ENCODE data around the gene ADAM8. TPM values are rescaled to one million over a fixed set of nuclear protein-coding genes. Genes with fewer than 3 reads are reported as not detected.
A peak's percentile ranks its signal among the peaks of the same experiment; 100 is the strongest.

ADAM8 gene
- total RNA-seq, 5 donors from 2014 or later (not counting 1 experiment from before 2014, with no cell fraction given), result 80.5 to 142 (median 107) TPM

DNA sequence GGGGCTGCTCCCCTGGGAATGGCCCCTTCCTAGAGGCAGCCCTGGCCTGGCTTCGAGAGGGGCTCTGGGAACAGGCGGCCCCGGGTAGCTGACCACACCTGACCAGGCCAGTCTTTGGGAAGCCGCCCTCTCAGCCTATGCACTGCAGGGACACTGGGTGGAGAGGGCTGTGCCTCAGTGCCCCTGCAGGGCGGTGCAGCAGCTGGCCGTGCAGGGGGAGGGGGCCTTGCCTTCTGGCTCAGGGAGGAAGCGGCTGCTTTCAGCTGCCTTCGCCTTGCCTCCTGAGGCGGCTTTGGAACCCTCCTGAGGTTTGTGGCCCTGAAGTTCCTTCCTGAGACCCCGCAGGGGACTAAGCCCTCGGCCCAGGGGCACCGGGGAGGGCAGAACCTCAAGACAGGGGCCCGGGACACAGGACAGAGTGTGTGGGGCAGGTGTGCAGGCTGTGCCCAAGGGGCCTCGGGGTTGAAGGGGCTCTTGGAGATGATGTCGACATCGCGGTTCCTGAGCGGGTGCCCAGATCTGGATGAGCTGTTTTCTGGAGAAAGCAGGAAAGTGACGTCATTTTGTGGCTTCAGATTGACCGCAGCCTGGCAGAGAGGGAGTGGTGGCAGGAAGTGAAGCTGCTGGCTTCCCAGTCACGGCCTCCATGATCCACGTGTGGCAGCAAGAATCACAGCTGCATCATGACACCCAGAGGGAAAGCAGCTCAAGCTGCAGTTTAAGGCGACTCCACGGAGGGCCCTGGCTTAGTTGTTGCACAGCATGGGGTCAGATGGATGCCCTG is 17.7 kb downstream of the ADAM8 start:
- H3K27ac Mint-ChIP-seq, result peak overlapping the region; percentile 95 to 98
- H3K4me3 Mint-ChIP-seq, result peak overlapping the region; percentile 55 to 77 (median 72)
- Histone ChIP-seq H3K4me3 (ENCODE audit: control insufficient read depth in 1 of 2, extremely low read depth in 1 of 2, low read length in 1 of 2) (peak overlapping the region; percentile 13 to 36), H3K27ac (ENCODE audit: low read length) (peak overlapping the region; percentile 75), H3K36me3 (ENCODE audit: control insufficient read depth in 2 of 2, extremely low read depth in 1 of 2, insufficient read depth in 1 of 2, low read length in 1 of 2) (peaks cover 0 to 6% of the 10 kb centered on the region in 2 donors), H3K27me3 (replicated peaks in 1 of 2; ENCODE audit: control insufficient read depth in 2 of 2, extremely low read depth in 1 of 2, insufficient read depth in 2 of 2, low read length in 1 of 2) (no peaks in the 10 kb centered on the region), H3K4me1 (ENCODE audit: control insufficient read depth in 1 of 2, extremely low read depth in 1 of 2, insufficient read depth in 2 of 2, low read length in 2 of 2) (peaks cover 39 to 69% of the 10 kb centered on the region in 2 experiments), H3K9me3 (no peaks in the 10 kb centered on the region)
- no peaks in the 10 kb centered on the region for H3K27me3 Mint-ChIP-seq
- no peaks in the 10 kb centered on the region for H3K36me3 Mint-ChIP-seq
- WGBS (ENCODE audit: insufficient coverage), result 22% methylated on average over 15 of the region's 24 CpGs
- peak; percentile 40 to 87 (median 61) for DNase-seq
- peaks cover 53 to 66% (median 60%) of the 10 kb centered on the region in 3 donors for H3K4me1 Mint-ChIP-seq
- CTCF ChIA-PET, result interaction anchor here in 1 of 2 donors (0.5 to 1.3 kb wide), 2 partner anchors 16 to 132 kb away, joined by 4 read pairs; no protein-coding TSS in a partner anchor
- peak; percentile 44 to 63 (median 54) for ATAC-seq (replicated peaks in 1 of 4)
- POLR2A ChIA-PET, result no interaction called here
- no peaks in the 10 kb centered on the region for H3K9me3 Mint-ChIP-seq

DNA sequence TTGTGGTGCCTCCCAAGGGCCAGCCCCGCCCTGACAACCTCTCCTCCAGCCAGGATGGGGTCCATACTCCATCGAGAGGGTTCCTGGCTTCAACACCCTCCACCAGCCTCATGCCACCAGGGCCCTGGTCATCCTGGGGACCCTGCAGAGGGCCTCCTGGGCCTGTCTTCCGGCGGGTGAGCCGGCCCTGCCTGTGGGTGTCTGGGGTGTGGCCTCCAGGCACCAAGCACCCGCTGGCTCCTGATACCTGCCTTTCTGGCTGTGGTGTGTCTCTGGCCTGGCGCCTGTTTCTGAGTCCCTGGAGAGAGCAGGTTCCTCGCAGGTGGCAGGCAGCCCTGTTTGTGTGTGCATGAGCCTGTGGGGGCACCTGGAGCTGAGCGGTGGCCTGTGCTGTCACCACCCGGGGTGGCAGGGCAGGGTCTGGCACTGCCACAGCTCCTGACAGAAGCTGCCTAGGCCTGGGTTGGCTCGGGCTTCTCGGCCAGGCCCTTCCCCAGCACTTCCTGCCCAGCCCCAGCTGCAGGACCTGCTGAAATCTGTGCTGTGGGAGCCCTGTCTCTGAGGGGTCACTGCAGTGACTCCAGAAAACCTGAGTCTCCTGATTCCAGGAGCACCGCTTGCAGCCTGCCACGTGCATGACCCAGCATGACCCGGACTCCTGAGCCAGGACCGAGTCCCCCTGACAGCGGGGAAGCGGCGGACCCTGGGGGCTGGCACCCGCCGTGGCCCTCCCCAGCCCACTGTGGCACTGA is 18.4 kb downstream of the ADAM8 start:
- Histone ChIP-seq H3K4me3 (ENCODE audit: control insufficient read depth in 1 of 2, extremely low read depth in 1 of 2, low read length in 1 of 2) (peak overlapping the region in 1 of 2 donors; percentile 17), H3K36me3 (ENCODE audit: control insufficient read depth in 2 of 2, extremely low read depth in 1 of 2, insufficient read depth in 1 of 2, low read length in 1 of 2) (peaks cover 0 to 6% of the 10 kb centered on the region in 2 donors), H3K9me3 (no peaks in the 10 kb centered on the region), H3K4me1 (ENCODE audit: control insufficient read depth in 1 of 2, extremely low read depth in 1 of 2, insufficient read depth in 2 of 2, low read length in 2 of 2) (peaks cover 34 to 61% of the 10 kb centered on the region in 2 experiments), H3K27ac (ENCODE audit: low read length) (peak overlapping the region; percentile 75), H3K27me3 (replicated peaks in 1 of 2; ENCODE audit: control insufficient read depth in 2 of 2, extremely low read depth in 1 of 2, insufficient read depth in 2 of 2, low read length in 1 of 2) (no peaks in the 10 kb centered on the region)
- H3K27ac Mint-ChIP-seq, result peak overlapping the region; percentile 85 to 90
- CTCF ChIA-PET, result interaction anchor here in 1 of 2 donors (1.3 kb wide), 1 partner anchor 17 kb away, joined by 4 read pairs; no protein-coding TSS in a partner anchor
- POLR2A ChIA-PET, result no interaction called here
- H3K27me3 Mint-ChIP-seq, result no peaks in the 10 kb centered on the region
- peaks cover 45 to 58% (median 54%) of the 10 kb centered on the region in 3 donors for H3K4me1 Mint-ChIP-seq
- WGBS (ENCODE audit: insufficient coverage), result 45% methylated on average over 19 of the region's 21 CpGs
- no peaks in the 10 kb centered on the region for H3K36me3 Mint-ChIP-seq
- H3K9me3 Mint-ChIP-seq, result no peaks in the 10 kb centered on the region
- DNase-seq (peak in 7 of 35 experiments; percentile 33 to 51 (median 41)), ATAC-seq (replicated peaks in 1 of 4) (peak; percentile 6 to 24 (median 13))
- peak overlapping the region in 2 of 3 donors; percentile 28 to 77 for H3K4me3 Mint-ChIP-seq

DNA sequence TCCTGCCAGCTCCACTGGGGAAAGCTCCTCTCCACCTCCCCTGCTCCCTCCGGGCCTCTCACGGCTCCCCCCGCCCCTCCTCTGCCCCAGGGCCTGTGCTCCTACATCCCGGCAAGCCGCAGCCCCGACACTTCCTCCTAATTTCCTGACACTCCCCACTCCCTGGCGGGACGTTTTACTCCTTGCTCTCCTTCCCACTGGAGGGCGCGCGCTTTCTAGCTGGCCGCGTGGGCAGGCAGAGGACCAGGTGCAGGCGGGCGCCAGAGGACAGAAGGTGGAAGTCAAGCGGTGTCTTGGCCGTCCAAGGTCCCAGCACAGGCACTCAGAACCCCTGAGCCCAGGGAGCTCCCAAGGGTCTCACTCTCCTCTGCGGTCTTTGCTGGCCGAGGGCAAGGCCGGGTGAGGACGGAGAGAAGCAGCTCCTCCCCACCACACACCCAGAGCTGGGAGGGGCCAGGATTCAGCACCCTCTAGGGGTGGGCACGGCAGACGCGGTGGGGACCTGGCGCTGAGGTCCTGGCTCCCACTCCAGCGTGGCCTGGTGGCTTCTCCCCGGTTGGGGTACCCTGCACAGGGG is 19.1 kb downstream of the ADAM8 start:
- H3K4me1 Mint-ChIP-seq, result peaks cover 40 to 52% (median 48%) of the 10 kb centered on the region in 3 donors

DNA sequence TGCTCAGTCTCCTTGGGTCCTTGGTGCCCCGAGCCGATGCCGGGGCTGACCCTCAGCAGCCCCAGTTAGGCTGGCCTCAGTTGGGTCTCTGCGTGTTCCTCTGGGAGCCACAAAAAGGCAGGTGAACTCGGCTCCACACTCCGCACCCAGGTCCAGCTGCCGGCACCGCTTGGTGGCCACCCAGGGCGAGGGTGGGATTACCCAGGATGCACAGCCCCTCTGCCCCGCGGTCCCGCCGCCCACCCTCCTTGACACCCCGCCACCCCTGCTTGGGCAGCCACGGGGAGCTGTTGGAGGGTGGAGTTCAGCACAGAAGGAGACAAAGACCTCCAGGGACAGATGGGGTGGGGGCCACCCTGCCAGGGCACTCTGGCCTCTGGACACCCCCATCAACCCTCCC is 21.3 kb downstream of the ADAM8 start:
- WGBS (ENCODE audit: insufficient coverage), result 96% methylated on average over 8 of the region's 15 CpGs
- H3K27me3 ChIP-seq (replicated peaks in 1 of 2; ENCODE audit: control insufficient read depth in 2 of 2, extremely low read depth in 1 of 2, insufficient read depth in 2 of 2, low read length in 1 of 2), result peaks cover 0 to 2% of the 10 kb centered on the region in 2 experiments
- Mint-ChIP-seq H3K4me1 (peaks cover 28 to 37% (median 33%) of the 10 kb centered on the region in 3 donors), H3K9me3 (no peaks in the 10 kb centered on the region), H3K27me3 (peaks cover 0 to 1% of the 10 kb centered on the region in 2 donors), H3K4me3 (no peak overlapping the region), H3K36me3 (no peaks in the 10 kb centered on the region), H3K27ac (no peak overlapping the region)
- ChIA-PET POLR2A (no interaction called here), CTCF (no interaction called here)
- DNase-seq (no peak), ATAC-seq (replicated peaks in 1 of 4) (no peak)
- peaks cover 23 to 36% of the 10 kb centered on the region in 2 experiments for H3K4me1 ChIP-seq (ENCODE audit: control insufficient read depth in 1 of 2, extremely low read depth in 1 of 2, insufficient read depth in 2 of 2, low read length in 2 of 2)
- H3K36me3 ChIP-seq (ENCODE audit: control insufficient read depth in 2 of 2, extremely low read depth in 1 of 2, insufficient read depth in 1 of 2, low read length in 1 of 2), result no peaks in the 10 kb centered on the region
- H3K4me3 ChIP-seq (ENCODE audit: control insufficient read depth in 1 of 2, extremely low read depth in 1 of 2, low read length in 1 of 2), result no peak overlapping the region
- H3K27ac ChIP-seq (ENCODE audit: low read length), result no peak overlapping the region
- H3K9me3 ChIP-seq, result no peaks in the 10 kb centered on the region

More for the DNA sequence above, 19.1 kb downstream of the ADAM8 start:
- POLR2A ChIA-PET, result no interaction called here
- H3K27me3 Mint-ChIP-seq, result no peaks in the 10 kb centered on the region
- Histone ChIP-seq H3K4me1 (ENCODE audit: control insufficient read depth in 1 of 2, extremely low read depth in 1 of 2, insufficient read depth in 2 of 2, low read length in 2 of 2) (peaks cover 28 to 54% of the 10 kb centered on the region in 2 experiments), H3K27me3 (replicated peaks in 1 of 2; ENCODE audit: control insufficient read depth in 2 of 2, extremely low read depth in 1 of 2, insufficient read depth in 2 of 2, low read length in 1 of 2) (peaks cover 0 to under 1% of the 10 kb centered on the region in 2 experiments), H3K27ac (ENCODE audit: low read length) (peak overlapping the region; percentile 75), H3K4me3 (ENCODE audit: control insufficient read depth in 1 of 2, extremely low read depth in 1 of 2, low read length in 1 of 2) (no peak overlapping the region), H3K36me3 (ENCODE audit: control insufficient read depth in 2 of 2, extremely low read depth in 1 of 2, insufficient read depth in 1 of 2, low read length in 1 of 2) (peaks cover 0 to 3% of the 10 kb centered on the region in 2 donors), H3K9me3 (no peaks in the 10 kb centered on the region)
- peak in 1 of 4 experiments; percentile 7 for ATAC-seq (replicated peaks in 1 of 4)
- peak in 4 of 35 experiments; percentile 23 to 45 (median 32) for DNase-seq
- no peaks in the 10 kb centered on the region for H3K36me3 Mint-ChIP-seq
- CTCF ChIA-PET, result no interaction called here
- peak overlapping the region in 2 of 3 donors; percentile 28 to 77 for H3K4me3 Mint-ChIP-seq
- 35% methylated on average over 23 of the region's 27 CpGs for WGBS (ENCODE audit: insufficient coverage)
- no peaks in the 10 kb centered on the region for H3K9me3 Mint-ChIP-seq
- peak overlapping the region; percentile 86 to 90 for H3K27ac Mint-ChIP-seq

DNA sequence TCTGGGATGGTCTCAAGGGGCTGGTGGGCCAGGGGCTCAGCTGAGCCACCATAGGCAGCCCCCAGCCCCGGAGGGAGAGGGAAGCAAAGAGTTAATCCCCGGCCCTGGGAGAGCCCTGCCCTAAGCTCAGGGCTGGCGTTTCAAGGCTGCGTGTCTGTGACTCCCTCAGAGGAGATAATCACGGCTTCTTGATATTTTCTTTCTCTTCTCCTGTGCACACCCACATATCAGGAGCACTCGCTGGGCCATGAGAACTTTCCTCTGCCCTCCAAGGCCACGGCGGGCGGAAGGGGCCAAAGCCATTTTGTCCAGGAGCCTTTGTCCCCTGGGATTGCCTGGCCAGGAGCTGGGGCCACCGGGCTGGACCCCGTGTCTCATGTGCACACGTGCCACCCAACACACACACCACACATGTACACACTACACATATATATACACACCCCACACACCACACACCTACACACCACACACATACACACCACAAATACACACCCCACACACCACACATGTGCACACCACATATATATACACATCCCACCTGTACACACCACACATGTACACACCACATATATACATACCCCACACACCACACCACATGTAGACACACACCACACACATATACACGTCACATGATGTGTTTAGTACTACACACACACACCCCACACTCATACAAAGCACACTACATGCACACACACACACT is 22.1 kb downstream of the ADAM8 start:
- Mint-ChIP-seq H3K4me1 (peaks cover 20 to 32% (median 26%) of the 10 kb centered on the region in 3 donors), H3K27ac (peak overlapping the region in 1 of 2 donors; percentile 55), H3K36me3 (no peaks in the 10 kb centered on the region), H3K4me3 (no peak overlapping the region), H3K27me3 (peaks cover 0 to 4% of the 10 kb centered on the region in 2 donors), H3K9me3 (no peaks in the 10 kb centered on the region)
- Histone ChIP-seq H3K4me1 (ENCODE audit: control insufficient read depth in 1 of 2, extremely low read depth in 1 of 2, insufficient read depth in 2 of 2, low read length in 2 of 2) (peaks cover 22 to 28% of the 10 kb centered on the region in 2 experiments), H3K4me3 (ENCODE audit: control insufficient read depth in 1 of 2, extremely low read depth in 1 of 2, low read length in 1 of 2) (no peak overlapping the region), H3K9me3 (no peaks in the 10 kb centered on the region), H3K27me3 (replicated peaks in 1 of 2; ENCODE audit: control insufficient read depth in 2 of 2, extremely low read depth in 1 of 2, insufficient read depth in 2 of 2, low read length in 1 of 2) (peaks cover 0 to 2% of the 10 kb centered on the region in 2 experiments), H3K27ac (ENCODE audit: low read length) (no peak overlapping the region), H3K36me3 (ENCODE audit: control insufficient read depth in 2 of 2, extremely low read depth in 1 of 2, insufficient read depth in 1 of 2, low read length in 1 of 2) (no peaks in the 10 kb centered on the region)
- POLR2A ChIA-PET, result no interaction called here
- ATAC-seq (replicated peaks in 1 of 4), result no peak
- CTCF ChIA-PET, result no interaction called here
- 84% methylated on average over 12 of the region's 13 CpGs for WGBS (ENCODE audit: insufficient coverage)
- DNase-seq, result no peak

Data from T-cell (primary cell).